ENCODE data around the gene IL13RA1.

IL13RA1 gene

DNA sequence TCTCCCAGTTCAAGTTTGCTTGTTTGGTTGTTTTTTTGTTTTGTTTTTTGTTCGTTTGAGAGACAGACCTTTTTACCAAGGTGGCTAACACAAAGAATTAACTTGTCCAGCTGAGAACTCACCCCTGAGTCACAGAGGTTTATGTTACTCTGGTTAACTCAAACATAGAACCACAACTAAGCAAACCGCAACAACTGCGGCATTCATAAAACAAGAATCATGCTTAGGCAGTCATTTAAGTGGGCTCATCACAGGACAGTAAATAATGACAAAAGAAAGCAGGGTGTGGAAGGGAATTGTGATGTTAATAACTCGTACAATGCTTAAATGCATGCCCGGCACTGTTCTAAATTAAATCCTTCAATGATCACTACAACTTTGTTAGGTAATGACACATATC is 24.7 kb upstream of the IL13RA1 start:
- TF ChIP-seq, protein P1, sequence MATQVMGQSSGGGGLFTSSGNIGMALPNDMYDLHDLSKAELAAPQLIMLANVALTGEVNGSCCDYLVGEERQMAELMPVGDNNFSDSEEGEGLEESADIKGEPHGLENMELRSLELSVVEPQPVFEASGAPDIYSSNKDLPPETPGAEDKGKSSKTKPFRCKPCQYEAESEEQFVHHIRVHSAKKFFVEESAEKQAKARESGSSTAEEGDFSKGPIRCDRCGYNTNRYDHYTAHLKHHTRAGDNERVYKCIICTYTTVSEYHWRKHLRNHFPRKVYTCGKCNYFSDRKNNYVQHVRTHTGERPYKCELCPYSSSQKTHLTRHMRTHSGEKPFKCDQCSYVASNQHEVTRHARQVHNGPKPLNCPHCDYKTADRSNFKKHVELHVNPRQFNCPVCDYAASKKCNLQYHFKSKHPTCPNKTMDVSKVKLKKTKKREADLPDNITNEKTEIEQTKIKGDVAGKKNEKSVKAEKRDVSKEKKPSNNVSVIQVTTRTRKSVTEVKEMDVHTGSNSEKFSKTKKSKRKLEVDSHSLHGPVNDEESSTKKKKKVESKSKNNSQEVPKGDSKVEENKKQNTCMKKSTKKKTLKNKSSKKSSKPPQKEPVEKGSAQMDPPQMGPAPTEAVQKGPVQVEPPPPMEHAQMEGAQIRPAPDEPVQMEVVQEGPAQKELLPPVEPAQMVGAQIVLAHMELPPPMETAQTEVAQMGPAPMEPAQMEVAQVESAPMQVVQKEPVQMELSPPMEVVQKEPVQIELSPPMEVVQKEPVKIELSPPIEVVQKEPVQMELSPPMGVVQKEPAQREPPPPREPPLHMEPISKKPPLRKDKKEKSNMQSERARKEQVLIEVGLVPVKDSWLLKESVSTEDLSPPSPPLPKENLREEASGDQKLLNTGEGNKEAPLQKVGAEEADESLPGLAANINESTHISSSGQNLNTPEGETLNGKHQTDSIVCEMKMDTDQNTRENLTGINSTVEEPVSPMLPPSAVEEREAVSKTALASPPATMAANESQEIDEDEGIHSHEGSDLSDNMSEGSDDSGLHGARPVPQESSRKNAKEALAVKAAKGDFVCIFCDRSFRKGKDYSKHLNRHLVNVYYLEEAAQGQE (IDR thresholded peaks at IDR 0.05; ENCODE audit: insufficient read depth in 1 of 2, low read depth in 2 of 2, low read length in 2 of 2): no peak
- TF ChIP-seq FOXP2 (optimal IDR thresholded peaks at IDR 0.05; ENCODE audit: borderline replicate concordance, extremely low read depth, extremely low read length, insufficient read depth): no peak
- TF ChIP-seq SIN3A (IDR thresholded peaks at IDR 0.05; ENCODE audit: borderline replicate concordance, insufficient read depth, low read length): no peak
- TF ChIP-seq POLR2AphosphoS5 (IDR thresholded peaks at IDR 0.05; ENCODE audit: low read depth, low read length): no peak
- TF ChIP-seq TAF1 (IDR thresholded peaks at IDR 0.05; ENCODE audit: borderline replicate concordance, insufficient read depth, low read length): no peak

DNA sequence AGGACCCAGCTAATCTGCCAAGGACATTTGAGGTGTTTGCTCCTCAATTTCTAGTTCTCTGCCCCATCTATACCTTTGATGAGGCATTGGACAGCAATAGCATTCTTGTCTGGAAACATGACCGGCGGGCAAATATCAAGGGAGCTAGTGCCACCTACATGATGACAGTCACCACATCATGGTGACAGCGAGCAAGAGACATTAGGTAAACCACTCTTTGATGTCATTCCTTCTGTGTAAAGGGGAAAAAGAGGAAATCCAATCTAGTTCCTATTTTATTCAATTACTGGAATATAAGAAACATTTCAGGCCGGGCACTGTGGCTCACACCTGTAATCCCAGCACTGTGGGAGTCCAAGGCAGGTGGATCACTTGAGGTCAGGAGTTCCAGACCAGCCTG is 20.7 kb upstream of the IL13RA1 start:
- TF ChIP-seq SIN3A (IDR thresholded peaks at IDR 0.05; ENCODE audit: borderline replicate concordance, insufficient read depth, low read length) (no peak), POLR2AphosphoS5 (IDR thresholded peaks at IDR 0.05; ENCODE audit: low read depth, low read length) (no peak), TAF1 (IDR thresholded peaks at IDR 0.05; ENCODE audit: borderline replicate concordance, insufficient read depth, low read length) (no peak), FOXP2 (optimal IDR thresholded peaks at IDR 0.05; ENCODE audit: borderline replicate concordance, extremely low read depth, extremely low read length, insufficient read depth) (no peak)
- TF ChIP-seq, protein P1 (IDR thresholded peaks at IDR 0.05; ENCODE audit: insufficient read depth in 1 of 2, low read depth in 2 of 2, low read length in 2 of 2): no peak

GRCh38 chrX:118714521-118714920 is 12.9 kb upstream of the IL13RA1 start:
- TF ChIP-seq SIN3A (IDR thresholded peaks at IDR 0.05; ENCODE audit: borderline replicate concordance, insufficient read depth, low read length): no peak
- no peak for TF ChIP-seq POLR2AphosphoS5 (IDR thresholded peaks at IDR 0.05; ENCODE audit: low read depth, low read length)
- TF ChIP-seq TAF1 (IDR thresholded peaks at IDR 0.05; ENCODE audit: borderline replicate concordance, insufficient read depth, low read length): no peak
- TF ChIP-seq FOXP2 (optimal IDR thresholded peaks at IDR 0.05; ENCODE audit: borderline replicate concordance, extremely low read depth, extremely low read length, insufficient read depth): no peak
- TF ChIP-seq, protein P1 (IDR thresholded peaks at IDR 0.05; ENCODE audit: insufficient read depth in 1 of 2, low read depth in 2 of 2, low read length in 2 of 2): no peak

GRCh38 chrX:118717678-118718391 is 9.6 kb upstream of the IL13RA1 start:
- no peak for TF ChIP-seq FOXP2 (optimal IDR thresholded peaks at IDR 0.05; ENCODE audit: borderline replicate concordance, extremely low read depth, extremely low read length, insufficient read depth)
- no peak for TF ChIP-seq POLR2AphosphoS5 (IDR thresholded peaks at IDR 0.05; ENCODE audit: low read depth, low read length)
- TF ChIP-seq TAF1 (IDR thresholded peaks at IDR 0.05; ENCODE audit: borderline replicate concordance, insufficient read depth, low read length): no peak
- no peak for TF ChIP-seq SIN3A (IDR thresholded peaks at IDR 0.05; ENCODE audit: borderline replicate concordance, insufficient read depth, low read length)
- TF ChIP-seq, protein P1 (IDR thresholded peaks at IDR 0.05; ENCODE audit: insufficient read depth in 1 of 2, low read depth in 2 of 2, low read length in 2 of 2): no peak
